PC-3 (cell line): Measurements from ENCODE around the gene ABCC2. TPM values are rescaled to one million over a fixed set of nuclear protein-coding genes. Genes with fewer than 3 reads are reported as not detected.

Experiments
- ATAC-seq: fragments of 200-7000 bp; cut with Tn5 transposase; 2 replicates; pipeline ENCODE4 v1.9.1; 2020; ENCODE audit warnings: mild to moderate bottlenecking, moderate library complexity
- BruUV-seq: library from RNA; stranded (reverse); fragments of 400-500 nt; replicated peaks from 2 replicates; lab custom pipeline; 2021; lab: Mats Ljungman, UMichigan
- CTCF ChIA-PET: fragments of 300-600 bp; sonication (Branson Sonifier 250); formaldehyde crosslinking; loops from one replicate; lab custom pipeline; 2022; ENCODE audit warnings: antibody characterized with exemption; lab: Charles Lee
- POLR2A ChIA-PET: fragments of 300-600 bp; sonication (Branson Sonifier 250); formaldehyde crosslinking; loops from one replicate; lab custom pipeline; 2022; ENCODE audit warnings: antibody characterized with exemption; ENCODE audit not compliant: unreplicated experiment; lab: Charles Lee
- DNase-seq: peaks from one replicate; pipeline ENCODE4 v3.0.0-alpha.2; 2015
- H2AFZ ChIP-seq: fragments of 300-600 bp; sonication (generic); 2 replicates; pipeline ENCODE4 v1.6.0; 2016; ENCODE audit warnings: antibody characterized with exemption, low read length
- H3F3A ChIP-seq: fragments of 300-600 bp; sonication (generic); one replicate; pipeline ENCODE4 v1.6.0; 2017; ENCODE audit warnings: antibody characterized with exemption, low read length, control low read depth, mild to moderate bottlenecking; ENCODE audit not compliant: unreplicated experiment
- H3K27ac ChIP-seq: fragments of 300-600 bp; sonication (generic); 2 replicates; pipeline ENCODE4 v1.5.1; 2016; ENCODE audit warnings: mild to moderate bottlenecking, low read length
- H3K27me3 ChIP-seq: fragments of 300-600 bp; sonication (generic); 2 replicates; pipeline ENCODE4 v1.6.1; 2016; ENCODE audit warnings: low read length, mixed read lengths
- H3K36me3 ChIP-seq: fragments of 300-600 bp; sonication (generic); 2 replicates; pipeline ENCODE4 v1.6.1; 2016; ENCODE audit warnings: low read depth, mixed run types, low read length, mixed read lengths
- H3K4me1 ChIP-seq: fragments of 300-600 bp; sonication (generic); 2 replicates; pipeline ENCODE4 v1.5.1; 2016; ENCODE audit warnings: low read length; ENCODE audit not compliant: insufficient read depth
- H3K4me2 ChIP-seq: fragments of 300-600 bp; sonication (generic); 2 replicates; pipeline ENCODE4 v1.6.0; 2016; ENCODE audit warnings: low read length
- H3K4me3 ChIP-seq: fragments of 300-600 bp; sonication (generic); 2 replicates; pipeline ENCODE4 v1.5.1; 2016; ENCODE audit warnings: mild to moderate bottlenecking, low read length, mixed read lengths
- H3K79me2 ChIP-seq: fragments of 300-600 bp; sonication (generic); 2 replicates; pipeline ENCODE4 v1.6.1; 2017; ENCODE audit warnings: low read length, mixed read lengths
- H3K9ac ChIP-seq: fragments of 300-600 bp; sonication (generic); 2 replicates; pipeline ENCODE4 v1.6.0; 2016; ENCODE audit warnings: mild to moderate bottlenecking, low read length
- H3K9me2 ChIP-seq: fragments of 300-600 bp; sonication (generic); replicated peaks from 2 replicates; pipeline ENCODE4 v1.6.1; 2016; ENCODE audit warnings: mixed run types, low read length, mixed read lengths
- H3K9me3 ChIP-seq: fragments of 300-600 bp; sonication (generic); 2 replicates; pipeline ENCODE4 v1.6.1; 2016; ENCODE audit warnings: low read length, mixed read lengths
- H4K20me1 ChIP-seq: fragments of 300-600 bp; sonication (generic); 2 replicates; pipeline ENCODE4 v1.6.1; 2016; ENCODE audit warnings: low read length, mixed read lengths
- EZH2 ChIP-seq: fragments of 300-600 bp; sonication (generic); IDR thresholded peaks from one replicate; pipeline ENCODE4 v1.6.1; 2017; ENCODE audit warnings: antibody characterized with exemption, mild to moderate bottlenecking, low read length; ENCODE audit not compliant: unreplicated experiment
- EZH2phosphoT487 ChIP-seq: fragments of 300-600 bp; sonication (generic); IDR thresholded peaks from 2 replicates; pipeline ENCODE4 v1.6.1; 2018; ENCODE audit warnings: mild to moderate bottlenecking, antibody characterized with exemption, low read length, borderline replicate concordance
- intact Hi-C: fragments of 100-400 bp; cut with micrococcal nuclease; formaldehyde crosslinking; loops from 2 replicates; pipeline ENCODE4 v1.9.0; 2023
- total RNA-seq: library from RNA; depleted of rRNA; stranded (reverse); fragments of >200 nt; gene quantifications from 2 replicates; pipeline ENCODE4 v1.2.3, GENCODE V29; 2014
- TF ChIP-seq, protein P1 (sequence below): fragments of 300-600 bp; sonication (generic); conservative IDR thresholded peaks from 2 replicates; pipeline ENCODE4 v1.5.1; 2017; ENCODE audit warnings: antibody characterized with exemption, low read depth, mild to moderate bottlenecking, low read length

ABCC2 gene
- total RNA-seq, 1 experiment from 2014 or later = 2.4 TPM

DNA sequence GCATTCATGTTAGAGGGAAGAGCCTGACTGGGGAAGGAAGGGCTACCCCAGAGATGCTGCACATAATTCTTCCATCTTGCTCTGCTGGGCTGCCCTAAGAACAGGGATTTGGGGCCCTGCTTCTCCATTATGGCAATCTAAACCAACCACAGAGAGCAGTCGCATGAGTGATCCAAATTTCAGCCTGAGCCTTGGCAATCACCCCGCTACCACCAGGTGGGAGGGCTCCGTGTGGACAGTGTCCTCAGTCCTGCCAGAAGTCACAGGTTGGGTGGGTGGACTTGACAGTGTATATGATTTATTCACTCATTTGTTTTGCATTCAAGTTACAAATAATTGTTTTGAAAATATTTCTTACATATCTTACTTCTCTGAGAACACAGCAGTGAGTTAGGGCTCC is 22.0 kb downstream of the ABCC2 start:
- no peak overlapping the region for H3K27ac ChIP-seq
- H3K4me3 ChIP-seq = no peak overlapping the region
- DNase-seq (no peak), ATAC-seq (no peak)
- no peaks in the 10 kb centered on the region for H3K9me2 ChIP-seq
- no peak overlapping the region for H3K4me2 ChIP-seq
- no peak overlapping the region for H3K9ac ChIP-seq
- TF ChIP-seq EZH2 = no peak
- TF ChIP-seq, protein P1, sequence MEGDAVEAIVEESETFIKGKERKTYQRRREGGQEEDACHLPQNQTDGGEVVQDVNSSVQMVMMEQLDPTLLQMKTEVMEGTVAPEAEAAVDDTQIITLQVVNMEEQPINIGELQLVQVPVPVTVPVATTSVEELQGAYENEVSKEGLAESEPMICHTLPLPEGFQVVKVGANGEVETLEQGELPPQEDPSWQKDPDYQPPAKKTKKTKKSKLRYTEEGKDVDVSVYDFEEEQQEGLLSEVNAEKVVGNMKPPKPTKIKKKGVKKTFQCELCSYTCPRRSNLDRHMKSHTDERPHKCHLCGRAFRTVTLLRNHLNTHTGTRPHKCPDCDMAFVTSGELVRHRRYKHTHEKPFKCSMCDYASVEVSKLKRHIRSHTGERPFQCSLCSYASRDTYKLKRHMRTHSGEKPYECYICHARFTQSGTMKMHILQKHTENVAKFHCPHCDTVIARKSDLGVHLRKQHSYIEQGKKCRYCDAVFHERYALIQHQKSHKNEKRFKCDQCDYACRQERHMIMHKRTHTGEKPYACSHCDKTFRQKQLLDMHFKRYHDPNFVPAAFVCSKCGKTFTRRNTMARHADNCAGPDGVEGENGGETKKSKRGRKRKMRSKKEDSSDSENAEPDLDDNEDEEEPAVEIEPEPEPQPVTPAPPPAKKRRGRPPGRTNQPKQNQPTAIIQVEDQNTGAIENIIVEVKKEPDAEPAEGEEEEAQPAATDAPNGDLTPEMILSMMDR = no peak
- TF ChIP-seq EZH2phosphoT487 = no peak
- H3K27me3 ChIP-seq = no peaks in the 10 kb centered on the region
- POLR2A ChIA-PET = no interaction called here
- H3F3A ChIP-seq = no peaks in the 10 kb centered on the region
- H3K4me1 ChIP-seq = no peaks in the 10 kb centered on the region
- H3K9me3 ChIP-seq = no peaks in the 10 kb centered on the region
- intact Hi-C loops = no loop called here
- H4K20me1 ChIP-seq = no peaks in the 10 kb centered on the region
- no peaks in the 10 kb centered on the region for H3K79me2 ChIP-seq
- H3K36me3 ChIP-seq = no peaks in the 10 kb centered on the region
- no peak overlapping the region for H2AFZ ChIP-seq
- CTCF ChIA-PET = no interaction called here
- no TSS peak for BruUV-seq

DNA sequence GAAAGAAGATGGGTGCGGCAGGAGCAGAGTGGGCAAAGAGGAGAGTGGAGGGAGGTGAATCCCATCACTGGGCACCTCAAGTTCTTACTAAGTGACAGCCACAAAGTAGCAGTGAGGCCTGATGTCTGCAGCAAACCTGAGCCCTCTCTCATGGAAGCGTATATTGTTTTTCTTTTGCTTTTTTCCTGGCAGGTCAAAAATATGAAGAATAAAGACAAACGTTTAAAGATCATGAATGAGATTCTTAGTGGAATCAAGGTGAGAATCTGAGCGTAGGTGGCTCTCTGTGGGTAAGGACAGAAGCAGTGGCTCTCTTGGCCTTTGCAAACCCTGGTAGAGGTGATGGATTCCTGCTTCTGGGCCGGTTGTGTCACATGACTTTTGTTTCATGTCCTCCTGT is 22.8 kb downstream of the ABCC2 start:
- Histone ChIP-seq H4K20me1 (no peaks in the 10 kb centered on the region), H3K4me1 (no peaks in the 10 kb centered on the region), H3K4me2 (no peak overlapping the region), H3K4me3 (no peak overlapping the region), H3K9me3 (no peaks in the 10 kb centered on the region), H3K9ac (no peak overlapping the region), H3F3A (no peaks in the 10 kb centered on the region), H3K27me3 (no peaks in the 10 kb centered on the region), H2AFZ (no peak overlapping the region), H3K79me2 (no peaks in the 10 kb centered on the region), H3K27ac (no peak overlapping the region), H3K36me3 (no peaks in the 10 kb centered on the region), H3K9me2 (no peaks in the 10 kb centered on the region)
- intact Hi-C loops = no loop called here
- no peak for DNase-seq
- POLR2A ChIA-PET = no interaction called here
- BruUV-seq = no TSS peak
- no peak for ATAC-seq
- no peak for TF ChIP-seq EZH2
- TF ChIP-seq, protein P1 = no peak
- TF ChIP-seq EZH2phosphoT487 = no peak
- CTCF ChIA-PET = no interaction called here

DNA sequence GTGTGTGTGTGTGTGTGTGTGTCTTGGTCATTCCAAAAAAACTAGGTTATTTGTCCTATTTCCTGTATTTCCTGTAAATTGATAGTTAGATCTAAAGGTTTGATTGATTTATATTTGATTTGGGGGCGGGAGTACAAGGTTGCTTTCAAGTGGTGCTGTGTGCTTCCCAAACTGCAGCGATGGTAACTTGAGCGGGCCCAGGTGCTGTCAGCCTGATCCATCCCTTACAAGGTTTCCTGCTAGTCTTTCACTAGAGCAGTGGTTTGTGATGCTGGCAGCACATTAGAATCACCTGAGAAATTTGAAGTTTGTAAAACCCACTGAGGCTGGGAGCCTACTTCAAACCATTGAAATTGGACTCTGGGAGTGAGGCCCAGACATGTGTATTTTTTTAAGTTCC is 23.7 kb downstream of the ABCC2 start:
- Histone ChIP-seq H3F3A (no peaks in the 10 kb centered on the region), H3K4me1 (no peaks in the 10 kb centered on the region), H3K36me3 (no peaks in the 10 kb centered on the region), H3K9ac (no peak overlapping the region), H3K4me2 (no peak overlapping the region), H3K79me2 (no peaks in the 10 kb centered on the region), H3K9me2 (no peaks in the 10 kb centered on the region), H2AFZ (no peak overlapping the region), H4K20me1 (no peaks in the 10 kb centered on the region), H3K4me3 (no peak overlapping the region), H3K27me3 (no peaks in the 10 kb centered on the region), H3K9me3 (no peaks in the 10 kb centered on the region), H3K27ac (no peak overlapping the region)
- no peak for TF ChIP-seq EZH2phosphoT487
- TF ChIP-seq EZH2 = no peak
- TF ChIP-seq, protein P1 = no peak
- no peak for ATAC-seq
- ChIA-PET POLR2A (interaction anchor here (0.5 kb wide), 1 partner anchor 1904 kb away, joined by 3 read pairs; no protein-coding TSS in a partner anchor), CTCF (no interaction called here)
- BruUV-seq = no TSS peak
- no peak for DNase-seq
- intact Hi-C loops = no loop called here
